K562 (cell line): ENCODE measurements around the gene OCA2. TPM values are rescaled to one million over a fixed set of nuclear protein-coding genes. Genes with fewer than 3 reads are reported as not detected.

Source experiments
- ATAC-seq: fragments of 200-7000 bp; cut with Tn5 transposase; 3 replicates; pipeline ENCODE4 v1.9.1; 2020; ENCODE audit warnings: moderate library complexity
- BruUV-seq: library from RNA; stranded (reverse); fragments of 400-500 nt; replicated peaks from 2 replicates; lab custom pipeline; 2021; lab: Mats Ljungman, UMichigan
- CTCF ChIA-PET: fragments of 300-600 bp; formaldehyde crosslinking; extraction: SDS; loops from one replicate; lab custom pipeline; 2021; ENCODE audit warnings: low intra/inter-chr PET ratio; lab: Yijun Ruan, JAX
- POLR2A ChIA-PET: fragments of 300-600, 350-650 bp; sonication (Branson Sonifier 250); formaldehyde crosslinking; extraction: SDS; loops from one replicate; lab custom pipeline; 2021; ENCODE audit warnings: antibody characterized with exemption, inconsistent platforms; lab: Yijun Ruan, JAX
- DNase-seq, 4 experiments: peaks; one replicate each; pipeline versions ENCODE4 v3.0.0 to v3.0.0-alpha.2; 2011 to 2018; ENCODE audit warnings: low spot score in 3 of 4, mixed read lengths in 3 of 4; ENCODE audit errors: extremely low read depth in 1 of 4
- FAIRE-seq: peaks from 2 replicates; lab custom pipeline; 2011; peaks lifted over from hg19 to GRCh38; lab: Jason Lieb, UNC
- H2AFZ ChIP-seq: 2 replicates; pipeline ENCODE4 v1.6.0; 2011; ENCODE audit warnings: low read depth, low read length, control low read depth, inconsistent platforms
- H3K27ac ChIP-seq: fragments of 200-600 bp; 3 replicates; pipeline ENCODE4 v1.8.0; 2011; ENCODE audit warnings: low read depth, mild to moderate bottlenecking, control low read depth, inconsistent platforms, low read length, moderate library complexity, mixed read lengths; ENCODE audit errors: extremely low read depth
- H3K27me3 ChIP-seq, 2 experiments: fragments of 300-600 bp in 1 of 2; 2 replicates in 1 of 2; 3 replicates in 1 of 2; pipeline versions ENCODE4 v1.6.0 to v1.8.0; 2011; ENCODE audit warnings: inconsistent platforms in 2 of 2, low read length in 2 of 2, mild to moderate bottlenecking in 1 of 2, mixed read lengths in 1 of 2, moderate library complexity in 1 of 2; ENCODE audit not compliant: control insufficient read depth in 2 of 2, insufficient read depth in 2 of 2
- H3K36me3 ChIP-seq: fragments of 300-600 bp; 3 replicates; pipeline ENCODE4 v1.8.0; 2011; ENCODE audit warnings: mild to moderate bottlenecking, low read length, inconsistent platforms; ENCODE audit not compliant: control insufficient read depth, insufficient read depth
- H3K4me1 ChIP-seq, 2 experiments: fragments of 200-600 bp in 1 of 2; replicated peaks in 1 of 2; 2 replicates in 1 of 2; 3 replicates in 1 of 2; pipeline versions ENCODE4 v1.5.1 to v1.8.0; 2011; ENCODE audit warnings: inconsistent platforms in 2 of 2, low read length in 2 of 2, mild to moderate bottlenecking in 1 of 2, mixed read lengths in 1 of 2, moderate library complexity in 1 of 2; ENCODE audit not compliant: control insufficient read depth in 2 of 2, insufficient read depth in 2 of 2
- H3K4me2 ChIP-seq: 2 replicates; pipeline ENCODE4 v1.6.1; 2011; ENCODE audit warnings: low read length, control low read depth, inconsistent platforms, mixed read lengths; ENCODE audit not compliant: insufficient read depth
- H3K4me3 ChIP-seq: fragments of 200-600 bp; sonication (generic), shearing (Covaris generic); 2 replicates; pipeline ENCODE4 v1.5.1; 2016; ENCODE audit warnings: control low read depth, inconsistent platforms
- H3K79me2 ChIP-seq: fragments of 200-600 bp; 3 replicates; pipeline ENCODE4 v1.8.0; 2011; ENCODE audit warnings: low read length, inconsistent platforms; ENCODE audit not compliant: control insufficient read depth, insufficient read depth
- H3K9ac ChIP-seq, 2 experiments: 2 replicates each; pipeline versions ENCODE4 v1.6.0 to v1.6.1; 2011; ENCODE audit warnings: low read depth in 2 of 2, low read length in 2 of 2, control low read depth in 1 of 2, inconsistent platforms in 1 of 2, mild to moderate bottlenecking in 1 of 2, mixed read lengths in 1 of 2; ENCODE audit not compliant: insufficient read depth in 1 of 2
- H3K9me1 ChIP-seq: one replicate; pipeline ENCODE4 v1.6.0; 2011; ENCODE audit warnings: inconsistent platforms, mild to moderate bottlenecking, low read length, moderate library complexity; ENCODE audit not compliant: control insufficient read depth, insufficient read depth
- H3K9me3 ChIP-seq: replicated peaks from 2 replicates; pipeline ENCODE4 v1.5.1; 2011; ENCODE audit warnings: low read depth, low read length, inconsistent platforms; ENCODE audit not compliant: control insufficient read depth, insufficient read depth
- H4K20me1 ChIP-seq: replicated peaks from 2 replicates; pipeline ENCODE4 v1.6.1; 2011; ENCODE audit warnings: low read length, inconsistent platforms, mixed read lengths; ENCODE audit not compliant: control insufficient read depth, insufficient read depth
- E2F6 ChIP-seq, 2 experiments: IDR thresholded peaks; 2 replicates each; pipeline ENCODE4 v1.6.1; 2011; ENCODE audit warnings: borderline replicate concordance in 1 of 2, control low read depth in 1 of 2, low read depth in 1 of 2, low read length in 1 of 2, mild to moderate bottlenecking in 1 of 2, mixed read lengths in 1 of 2, moderate library complexity in 1 of 2; ENCODE audit not compliant: insufficient read depth in 1 of 2, insufficient read length in 1 of 2, poor library complexity in 1 of 2, severe bottlenecking in 1 of 2; ENCODE audit errors: extremely low read depth in 1 of 2
- GABPA ChIP-seq: fragments of 200-800 bp; sonication (Bioruptor generic); conservative IDR thresholded peaks from 2 replicates; pipeline ENCODE4 v1.6.1; 2016; ENCODE audit warnings: low read depth, missing genetic modification characterization, missing compliant biosample characterization
- HIVEP1 ChIP-seq: fragments of 250-450 bp; sonication (Bioruptor Pico); IDR thresholded peaks from 2 replicates; pipeline ENCODE4 v1.4.0; 2020; ENCODE audit warnings: mild to moderate bottlenecking
- MLLT1 ChIP-seq, 2 experiments: fragments of 450-650 bp; IDR thresholded peaks; 2 replicates each; pipeline ENCODE4 v1.6.1; 2016
- POU5F1 ChIP-seq: fragments of 150-350 bp; IDR thresholded peaks from 2 replicates; pipeline ENCODE4 v1.6.1; 2014; ENCODE audit warnings: borderline replicate concordance, low read length, low read depth, mild to moderate bottlenecking; ENCODE audit not compliant: partially characterized antibody
- ZNF384 ChIP-seq: IDR thresholded peaks from 2 replicates; pipeline ENCODE4 v1.6.1; 2012; ENCODE audit warnings: low read depth, low read length, improper control_type of control experiment
- WGBS: fragments of 100-300 bp; shearing (Covaris generic); methylation state at CpG from one replicate; pipeline ENCODE4 v1.1.6; 2016; ENCODE audit warnings: low coverage, mixed read lengths; ENCODE audit not compliant: insufficient coverage; ENCODE audit errors: missing lambda C conversion rate; 5-methylcytosine and 5-hydroxymethylcytosine counted together
- in situ Hi-C: fragments of 300-500 bp; cut with MboI; formaldehyde crosslinking; loops from 4 replicates; pipeline ENCODE4 v1.15.0; 2018; ENCODE audit warnings: inconsistent platforms, mixed read lengths
- intact Hi-C: fragments of 100-400 bp; cut with micrococcal nuclease; formaldehyde crosslinking; loops from 2 replicates; pipeline ENCODE4 v1.14.2; 2022
- polyA plus RNA-seq, 8 experiments: library from polyadenylated mRNA; depleted of rRNA in 4 of 8; stranded (reverse) in 5 of 8; unstranded in 3 of 8; fragments of >200 nt; fragmentation: Nextera tagmentation in 2 of 8; fragmentation: Illumina TruSeq in 1 of 8; extraction: Ambion mirVana in 2 of 8; extraction: Trizol in 1 of 8; gene quantifications; 2 replicates each; pipeline versions ENCODE4 v1.2.1 to v1.2.3, GENCODE V29; 2011 to 2014; ENCODE audit warnings: inconsistent platforms in 1 of 8, missing spikeins in 1 of 8
- total RNA-seq, 7 experiments: library from RNA; depleted of rRNA in 6 of 7; stranded (reverse); fragments of >200 nt in 6 of 7; fragmentation: Illumina TruSeq in 2 of 7; extraction: Trizol in 2 of 7; gene quantifications; 2 replicates each; pipeline versions ENCODE4 v1.2.1 to v1.2.3, GENCODE V29; 2011 to 2021; ENCODE audit warnings: low replicate concordance in 1 of 7

Gene OCA2
- total and polyA plus RNA-seq, 9 of the 15 experiments (the other 6 are each of a cell fraction or from before 2014, with no cell fraction given), result 0.07 to 0.59 (median 0.17) TPM; not detected in 1

GRCh38 chr15:28023422-28023821, 75.7 kb downstream of the OCA2 start (continued):
- no peak for TF ChIP-seq E2F6 (IDR thresholded peaks at IDR 0.05; ENCODE audit: borderline replicate concordance in 1 of 2, extremely low read depth in 1 of 2, insufficient read depth in 1 of 2, insufficient read length in 1 of 2, low read depth in 1 of 2, low read length in 1 of 2, poor library complexity in 1 of 2, severe bottlenecking in 1 of 2)
- no peak for TF ChIP-seq MLLT1 (IDR thresholded peaks at IDR 0.05)
- TF ChIP-seq HIVEP1 (CRISPR knock-in tag), result no peak
- TF ChIP-seq, all 486 proteins: peak for 0

- FAIRE-seq (no peak), DNase-seq (no peak), ATAC-seq (no peak)
- no peaks in the 10 kb centered on the region for H3K9me1 ChIP-seq
- POLR2A ChIA-PET, result no interaction called here
- no peaks in the 10 kb centered on the region; the same call in 1 of the 2 replicates for H4K20me1 ChIP-seq
- in situ Hi-C loops, result no loop called here
- no peak overlapping the region for H3K9ac ChIP-seq
- no peaks in the 10 kb centered on the region for H3K36me3 ChIP-seq
- CTCF ChIA-PET, result no interaction called here
- no peaks in the 10 kb centered on the region; the same call in 1 of the 2 replicates for H3K9me3 ChIP-seq
- intact Hi-C loops, result no loop called here
- H3K79me2 ChIP-seq, result no peaks in the 10 kb centered on the region
- H2AFZ ChIP-seq, result no peak overlapping the region
- H3K4me1 ChIP-seq, result peaks cover 0 to 9% of the 10 kb centered on the region in 2 experiments; a peak in 2 of 5 replicates
- TF ChIP-seq GABPA (no peak), ZNF384 (no peak), POU5F1 (no peak)
- H3K4me3 ChIP-seq, result no peak overlapping the region
- H3K27ac ChIP-seq, result no peak overlapping the region
- peaks cover 9 to 64% of the 10 kb centered on the region in 2 experiments; a peak in 4 of 5 replicates for H3K27me3 ChIP-seq
- H3K4me2 ChIP-seq, result no peak overlapping the region
- BruUV-seq, result no TSS peak
- WGBS, result 0% methylated on average over 2 of the region's 2 CpGs
Observed at GRCh38 chr15:28022961-28023360, 76.2 kb downstream of the OCA2 start.
